GM12891 (cell line): ENCODE measurements around the gene GNG8.

ENCODE experiments used
- POLR2A ChIP-seq: IDR thresholded peaks from 2 replicates; pipeline ENCODE4 v1.6.1; 2011; ENCODE audit warnings: low read depth, low read length, control low read depth
- POLR2AphosphoS5 ChIP-seq: IDR thresholded peaks from 2 replicates; pipeline ENCODE4 v1.6.1; 2011; ENCODE audit warnings: low read depth, low read length, control low read depth

- no peak for TF ChIP-seq POLR2AphosphoS5
- no peak for TF ChIP-seq POLR2A
These were observed 38.6 kb upstream of the GNG8 start for GRCh38 chr19:46674416-46675178.
